Mucosa of stomach (tissue), 1 donor: ENCODE data around the gene CPTP.
A peak's percentile ranks its signal among the peaks of the same experiment; 100 is the strongest.

Experiments
- H3K27me3 ChIP-seq: one replicate; pipeline ENCODE4 v1.7.0; 2013; ENCODE audit warnings: mild to moderate bottlenecking, low read length; ENCODE audit not compliant: control insufficient read depth, insufficient read depth
- H3K36me3 ChIP-seq: one replicate; pipeline ENCODE4 v1.7.0; 2013; ENCODE audit warnings: low read length; ENCODE audit not compliant: control insufficient read depth, insufficient read depth
- H3K4me1 ChIP-seq: one replicate; pipeline ENCODE4 v1.7.0; 2013; ENCODE audit warnings: mild to moderate bottlenecking, low read length; ENCODE audit not compliant: control insufficient read depth, insufficient read depth
- H3K4me3 ChIP-seq: one replicate; pipeline ENCODE4 v1.7.0; 2013; ENCODE audit warnings: low read length
- H3K9ac ChIP-seq: one replicate; pipeline ENCODE4 v1.7.0; 2013; ENCODE audit warnings: mild to moderate bottlenecking, low read length, moderate library complexity
- H3K9me3 ChIP-seq: one replicate; pipeline ENCODE4 v1.7.0; 2013; ENCODE audit warnings: mild to moderate bottlenecking, low read length, moderate library complexity; ENCODE audit not compliant: control insufficient read depth
- donor health status: Pancreatic carcinoma.

The CPTP gene

GRCh38 chr1:1356796-1357401, 32.3 kb downstream of the CPTP start:
- H3K4me3 ChIP-seq: no peak overlapping the region
- H3K27me3 ChIP-seq: peaks cover 68% of the 10 kb centered on the region
- peak overlapping the region; percentile 66 for H3K9ac ChIP-seq
- H3K9me3 ChIP-seq: no peaks in the 10 kb centered on the region
- peaks cover 28% of the 10 kb centered on the region for H3K4me1 ChIP-seq
- H3K36me3 ChIP-seq: no peaks in the 10 kb centered on the region

GRCh38 chr1:1357871-1358432, 33.4 kb downstream of the CPTP start:
- Histone ChIP-seq H3K4me3 (no peak overlapping the region), H3K27me3 (peaks cover 58% of the 10 kb centered on the region), H3K4me1 (peaks cover 27% of the 10 kb centered on the region), H3K36me3 (no peaks in the 10 kb centered on the region), H3K9me3 (no peaks in the 10 kb centered on the region), H3K9ac (peak overlapping the region; percentile 66)

- peaks cover 27% of the 10 kb centered on the region for H3K4me1 ChIP-seq
- H3K27me3 ChIP-seq: peaks cover 51% of the 10 kb centered on the region
- H3K9me3 ChIP-seq: no peaks in the 10 kb centered on the region
- H3K36me3 ChIP-seq: no peaks in the 10 kb centered on the region
- H3K9ac ChIP-seq: peak within 1 kb of the TSS; percentile 66
- no peak within 1 kb of the TSS for H3K4me3 ChIP-seq
Observed at GRCh38 chr1:1358433-1359271, 34.0 kb downstream of the CPTP start, which contains the start of gene MXRA8. Gene MXRA8, minus strand, starts transcription at chr1:1358555. Its CDS starts 51 bp downstream, at chr1:1358504.

DNA sequence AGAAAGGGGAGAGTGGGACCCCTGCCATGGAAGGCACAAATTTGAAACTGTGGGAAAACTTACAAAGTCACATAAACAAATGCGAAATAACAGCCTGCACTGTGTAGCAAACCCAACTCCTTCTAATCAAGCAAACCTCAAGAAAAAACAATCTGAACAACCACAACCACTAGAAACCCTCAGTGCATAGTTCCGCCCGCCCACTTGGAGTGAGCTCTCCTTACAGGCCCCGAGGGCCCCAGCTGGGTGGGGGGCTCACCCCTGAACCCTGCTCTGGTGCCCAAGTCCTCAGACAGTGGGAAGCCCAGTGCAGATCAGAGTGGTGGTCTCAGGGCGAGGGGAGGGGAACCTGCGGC, 34.7 kb downstream of the CPTP start:
- Histone ChIP-seq H3K36me3 (no peaks in the 10 kb centered on the region), H3K27me3 (peaks cover 45% of the 10 kb centered on the region), H3K9ac (peak overlapping the region; percentile 22), H3K4me3 (no peak overlapping the region), H3K9me3 (no peaks in the 10 kb centered on the region), H3K4me1 (peaks cover 27% of the 10 kb centered on the region)

DNA sequence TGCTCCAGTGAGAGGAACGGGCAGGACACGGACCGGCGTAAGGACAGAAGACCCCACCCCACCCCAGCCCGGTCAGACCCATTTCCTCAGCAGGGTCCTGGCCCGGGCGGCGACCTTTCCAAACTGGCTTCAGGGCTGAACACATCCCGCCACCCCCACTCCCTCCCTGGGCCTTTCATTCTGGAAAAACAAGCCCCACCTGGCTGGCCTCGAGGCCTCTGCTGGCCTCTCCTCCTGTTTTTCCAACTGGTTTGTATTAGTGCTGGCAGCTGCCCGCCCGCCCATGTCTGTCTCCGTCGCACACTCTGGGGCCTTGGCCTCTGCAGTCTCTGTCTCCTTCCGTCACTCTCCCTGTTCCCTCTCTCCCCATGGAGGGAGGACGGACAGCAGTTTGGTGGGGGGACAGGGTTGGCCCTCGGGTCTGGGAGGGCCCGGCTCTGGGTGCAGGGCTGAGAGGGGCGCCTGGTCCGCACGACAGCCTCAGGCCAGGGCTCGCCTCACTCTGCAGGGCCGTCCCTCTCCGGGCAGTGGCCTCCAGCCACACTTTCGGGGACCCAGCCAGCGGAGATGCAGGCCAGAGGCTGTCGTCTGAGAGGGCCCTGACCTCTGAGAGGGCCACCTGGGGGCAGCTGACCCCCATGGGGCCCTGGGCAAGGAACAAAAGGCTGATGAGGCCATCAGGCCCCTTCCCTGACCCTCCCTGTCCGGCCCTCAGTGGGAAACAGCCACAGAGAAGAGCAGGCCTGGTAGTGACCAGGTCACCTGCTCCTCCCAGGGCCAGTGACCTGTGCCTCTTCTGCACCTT, 35.3 kb downstream of the CPTP start:
- no peak overlapping the region for H3K4me3 ChIP-seq
- H3K27me3 ChIP-seq: peaks cover 39% of the 10 kb centered on the region
- peaks cover 27% of the 10 kb centered on the region for H3K4me1 ChIP-seq
- no peaks in the 10 kb centered on the region for H3K9me3 ChIP-seq
- no peaks in the 10 kb centered on the region for H3K36me3 ChIP-seq
- H3K9ac ChIP-seq: no peak overlapping the region

DNA sequence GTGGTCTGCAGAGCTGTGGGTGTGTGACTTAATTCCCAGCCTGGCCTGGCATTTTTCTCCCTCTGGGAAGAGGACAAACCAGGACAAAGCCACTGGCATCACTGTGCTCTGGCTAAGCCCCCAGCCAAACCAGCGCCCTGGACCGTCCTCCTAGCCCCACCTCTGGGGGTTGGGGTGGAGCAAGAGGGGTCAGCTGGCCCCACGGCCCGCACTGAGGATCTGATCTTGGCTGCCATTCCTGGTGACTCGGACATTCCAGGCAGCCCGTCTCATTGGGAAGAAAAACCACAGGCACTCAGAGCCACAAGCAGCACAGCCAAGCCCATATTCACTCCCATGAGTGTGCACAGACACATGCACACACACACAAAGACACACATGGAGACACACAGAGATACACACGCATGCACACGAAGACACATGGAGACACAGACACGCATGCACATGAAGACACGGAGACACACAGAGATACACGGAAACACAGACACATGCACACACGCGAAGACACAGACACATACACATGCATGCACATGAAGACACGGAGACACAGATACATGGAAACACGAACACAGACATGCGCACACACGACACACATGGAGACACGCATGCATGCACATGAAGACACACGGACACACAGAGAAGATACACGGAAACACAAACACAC, 36.0 kb downstream of the CPTP start:
- Histone ChIP-seq H3K9ac (no peak overlapping the region), H3K27me3 (peaks cover 38% of the 10 kb centered on the region), H3K9me3 (no peaks in the 10 kb centered on the region), H3K4me3 (no peak overlapping the region), H3K4me1 (peaks cover 27% of the 10 kb centered on the region), H3K36me3 (no peaks in the 10 kb centered on the region)

DNA sequence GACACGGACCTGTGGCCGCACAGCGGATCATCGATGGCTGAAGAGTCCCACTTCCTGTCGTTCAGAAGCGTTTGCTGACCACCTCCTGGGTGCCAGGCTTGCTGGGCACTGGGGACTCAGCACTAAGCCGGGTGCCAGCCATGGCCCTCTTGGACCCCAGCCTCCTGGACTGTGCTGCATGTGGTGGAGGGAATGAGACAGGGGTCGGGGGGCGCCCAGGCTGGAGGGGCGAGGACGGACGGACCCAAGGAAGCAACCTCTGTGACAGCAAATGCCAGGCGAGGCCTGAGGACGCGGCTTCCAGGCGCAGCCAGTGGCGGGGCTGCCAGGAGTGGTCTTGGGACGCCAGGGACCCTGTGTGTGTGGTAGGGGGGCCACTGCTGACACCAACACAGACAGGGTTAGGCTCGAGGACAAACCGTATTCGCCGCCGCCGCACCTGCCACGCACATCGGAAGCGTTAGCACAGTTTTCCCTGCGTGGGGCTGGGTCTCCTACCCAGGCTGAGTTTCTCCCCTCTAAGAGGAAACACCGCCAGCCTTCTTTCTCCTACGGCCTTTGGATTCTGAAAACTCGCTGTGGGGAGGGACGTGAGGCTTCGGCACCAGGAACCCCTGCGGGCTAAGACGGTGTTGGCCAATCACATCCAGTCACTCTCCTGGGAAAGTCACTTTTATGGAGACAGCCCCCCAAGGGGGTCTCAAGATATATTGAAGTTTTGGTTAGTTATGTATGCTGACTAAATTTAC, 36.8 kb downstream of the CPTP start:
- peaks cover 38% of the 10 kb centered on the region for H3K27me3 ChIP-seq
- H3K4me3 ChIP-seq: no peak overlapping the region
- H3K9ac ChIP-seq: no peak overlapping the region
- H3K4me1 ChIP-seq: peaks cover 22% of the 10 kb centered on the region
- H3K36me3 ChIP-seq: no peaks in the 10 kb centered on the region
- no peaks in the 10 kb centered on the region for H3K9me3 ChIP-seq

GRCh38 chr1:1361982-1362423, 37.4 kb downstream of the CPTP start:
- Histone ChIP-seq H3K36me3 (no peaks in the 10 kb centered on the region), H3K4me3 (no peak overlapping the region), H3K27me3 (peaks cover 34% of the 10 kb centered on the region), H3K9me3 (no peaks in the 10 kb centered on the region), H3K9ac (no peak overlapping the region), H3K4me1 (peaks cover 16% of the 10 kb centered on the region)

DNA sequence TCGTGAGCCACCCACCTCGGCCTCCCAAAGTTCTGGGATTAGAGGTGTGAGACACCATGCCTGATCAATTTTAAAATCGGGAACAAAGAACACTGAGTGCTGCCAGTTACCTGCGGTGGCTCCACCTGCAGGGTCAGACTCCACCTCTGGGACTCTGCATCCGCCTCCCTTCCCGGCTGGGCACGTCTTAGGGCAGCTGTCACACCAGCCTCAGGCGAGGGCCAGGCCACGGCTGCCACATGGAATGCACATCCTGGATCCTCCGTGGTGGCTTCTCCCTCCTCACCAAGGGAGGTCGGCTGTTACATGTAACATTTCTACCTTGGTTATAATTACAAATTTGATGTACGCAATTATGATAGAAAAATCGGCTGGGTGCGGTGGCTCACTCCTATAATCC, 39.7 kb downstream of the CPTP start:
- H3K4me1 ChIP-seq: peaks cover 3% of the 10 kb centered on the region
- no peaks in the 10 kb centered on the region for H3K9me3 ChIP-seq
- no peak overlapping the region for H3K9ac ChIP-seq
- no peak overlapping the region for H3K4me3 ChIP-seq
- H3K36me3 ChIP-seq: no peaks in the 10 kb centered on the region
- peaks cover 12% of the 10 kb centered on the region for H3K27me3 ChIP-seq

DNA sequence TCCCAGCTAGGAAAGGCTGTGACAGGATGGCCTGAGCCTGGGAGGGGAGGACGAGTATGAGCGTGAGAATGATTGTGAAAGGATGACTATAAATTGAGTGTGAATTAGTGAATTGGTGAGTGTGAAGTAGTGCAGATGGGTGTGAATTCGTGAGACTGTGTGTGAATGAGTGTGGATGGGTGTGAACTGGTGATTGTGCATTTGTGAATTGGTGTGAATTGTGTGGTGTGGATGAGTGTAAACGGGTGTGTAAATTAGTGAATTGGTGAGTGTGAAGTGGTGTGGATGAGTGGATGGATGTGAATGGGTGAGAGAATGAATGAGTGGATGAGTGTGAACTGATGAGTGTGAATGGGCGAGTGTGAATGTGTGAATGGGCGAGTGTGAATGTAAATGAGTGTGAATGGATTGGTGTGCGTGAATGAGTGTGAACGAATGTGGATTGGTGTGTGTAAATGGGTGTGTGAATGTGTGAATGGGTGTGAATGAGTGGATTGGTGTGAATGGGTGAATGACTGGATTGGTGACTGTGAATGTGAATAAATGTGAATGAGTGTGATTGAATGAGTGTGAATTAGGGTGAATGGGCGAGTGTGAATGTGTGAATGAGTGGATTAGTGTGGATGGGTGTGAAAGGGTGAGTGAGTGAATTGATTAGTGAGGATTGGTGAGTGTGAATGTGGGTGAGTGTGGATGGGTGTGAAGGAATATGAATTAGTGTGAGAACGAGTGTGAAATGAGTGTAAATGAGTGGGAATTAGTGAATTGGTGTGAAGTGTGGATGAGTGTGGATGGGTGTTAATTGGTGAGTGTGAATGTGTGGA, 41.5 kb downstream of the CPTP start:
- Histone ChIP-seq H3K4me1 (no peaks in the 10 kb centered on the region), H3K4me3 (no peak overlapping the region), H3K36me3 (no peaks in the 10 kb centered on the region), H3K9ac (no peak overlapping the region), H3K27me3 (no peaks in the 10 kb centered on the region), H3K9me3 (no peaks in the 10 kb centered on the region)
